Subcutaneous abdominal adipose tissue (tissue), 5 donors: ENCODE measurements around the gene DERL2.
"Not testable (repeated sequence)": the region's sequence is repeated elsewhere in the genome, so short reads cannot be mapped to it uniquely, and the experiment has no call there.

Experiments
- H3K27ac ChIP-seq: one replicate; pipeline ENCODE4 v1.7.0; 2013; ENCODE audit warnings: low read depth, mild to moderate bottlenecking, inconsistent platforms, low read length, moderate library complexity
- H3K27me3 ChIP-seq, 5 donors: one replicate each; pipeline ENCODE4 v1.7.0; 2013; ENCODE audit warnings: low read length in 5 of 5, inconsistent platforms in 1 of 5; ENCODE audit not compliant: control insufficient read depth in 5 of 5, insufficient read depth in 4 of 5
- H3K36me3 ChIP-seq, 5 donors: one replicate each; pipeline ENCODE4 v1.7.0; 2013; ENCODE audit warnings: low read length in 5 of 5; ENCODE audit not compliant: control insufficient read depth in 5 of 5, insufficient read depth in 5 of 5
- H3K4me1 ChIP-seq, 5 donors: one replicate each; pipeline ENCODE4 v1.7.0; 2013; ENCODE audit warnings: low read length in 5 of 5, mild to moderate bottlenecking in 3 of 5, moderate library complexity in 1 of 5; ENCODE audit not compliant: control insufficient read depth in 5 of 5, insufficient read depth in 5 of 5
- H3K4me3 ChIP-seq, 5 donors: one replicate each; pipeline ENCODE4 v1.7.0; 2013; ENCODE audit warnings: low read length in 5 of 5, low read depth in 1 of 5
- H3K9ac ChIP-seq, 5 donors: one replicate each; pipeline ENCODE4 v1.7.0; 2013; ENCODE audit warnings: low read length in 5 of 5, mild to moderate bottlenecking in 4 of 5, moderate library complexity in 3 of 5
- H3K9me3 ChIP-seq, 5 donors: one replicate each; pipeline ENCODE4 v1.7.0; 2013; ENCODE audit warnings: low read length in 5 of 5; ENCODE audit not compliant: control insufficient read depth in 5 of 5
- donor health status: healthy.
- donor health status: healthy.
- donor health status: healthy.
- donor health status: healthy.
- donor health status: healthy.

DERL2 gene

GRCh38 chr17:5439446-5439764 lies 46.6 kb downstream of the DERL2 start:
- peak overlapping the region; percentile 79 for H3K27ac ChIP-seq
- H3K9ac ChIP-seq: peak overlapping the region; percentile 71 to 91 (median 85)

GRCh38 chr17:5438716-5439445 lies 47.1 kb downstream of the DERL2 start, which contains the start of gene C1QBP:
Gene C1QBP (minus strand): TSS chr17:5439155. CDS start chr17:5439073, 82 bp downstream.
- Histone ChIP-seq H3K27me3 (no peaks in the 10 kb centered on the region), H3K4me3 (peak within 1 kb of the TSS; percentile 79 to 94 (median 85)), H3K9me3 (no peaks in the 10 kb centered on the region), H3K9ac (peak within 1 kb of the TSS; percentile 71 to 95 (median 86)), H3K4me1 (peaks cover 0 to 25% (median 18%) of the 10 kb centered on the region in 5 donors), H3K36me3 (peaks cover 4 to 43% (median 24%) of the 10 kb centered on the region in 5 donors), H3K27ac (peak within 1 kb of the TSS; percentile 79)

More at GRCh38 chr17:5439446-5439764, 46.6 kb downstream of the DERL2 start:
- Histone ChIP-seq H3K4me3 (peak overlapping the region; percentile 64 to 94 (median 85)), H3K36me3 (peaks cover 4 to 44% (median 25%) of the 10 kb centered on the region in 5 donors), H3K27me3 (no peaks in the 10 kb centered on the region), H3K4me1 (peaks cover 0 to 22% (median 18%) of the 10 kb centered on the region in 5 donors), H3K9me3 (no peaks in the 10 kb centered on the region)

- Histone ChIP-seq H3K9ac (peak overlapping the region; percentile 69 to 95 (median 86)), H3K27me3 (no peaks in the 10 kb centered on the region), H3K9me3 (no peaks in the 10 kb centered on the region), H3K4me1 (peaks cover 0 to 26% (median 18%) of the 10 kb centered on the region in 5 donors), H3K36me3 (peaks cover 8 to 46% (median 27%) of the 10 kb centered on the region in 5 donors), H3K4me3 (peak overlapping the region; percentile 79 to 94 (median 85)), H3K27ac (peak overlapping the region; percentile 79)
Observed at GRCh38 chr17:5437721-5438317, 48.2 kb downstream of the DERL2 start.

- H3K27ac ChIP-seq, H3K27me3 ChIP-seq, H3K9ac ChIP-seq, H3K9me3 ChIP-seq, H3K4me3 ChIP-seq: not testable (repeated sequence)
- Histone ChIP-seq H3K4me1 (peaks cover 0 to 26% (median 18%) of the 10 kb centered on the region in 5 donors), H3K36me3 (peaks cover 11 to 60% (median 43%) of the 10 kb centered on the region in 5 donors)
Observed at GRCh38 chr17:5435781-5436315, 50.1 kb downstream of the DERL2 start.

GRCh38 chr17:5434984-5435383 lies 51.0 kb downstream of the DERL2 start:
- Histone ChIP-seq H3K4me3 (no peak overlapping the region), H3K27ac (no peak overlapping the region), H3K9me3 (no peaks in the 10 kb centered on the region), H3K4me1 (peaks cover 0 to 26% (median 18%) of the 10 kb centered on the region in 5 donors), H3K27me3 (no peaks in the 10 kb centered on the region), H3K9ac (no peak overlapping the region), H3K36me3 (peaks cover 11 to 68% (median 49%) of the 10 kb centered on the region in 5 donors)

GRCh38 chr17:5431949-5432556 lies 53.9 kb downstream of the DERL2 start:
- no peak overlapping the region for H3K4me3 ChIP-seq
- H3K27me3 ChIP-seq: no peaks in the 10 kb centered on the region
- no peak overlapping the region for H3K27ac ChIP-seq
- H3K36me3 ChIP-seq: peaks cover 23 to 91% (median 72%) of the 10 kb centered on the region in 5 donors
- no peak overlapping the region for H3K9ac ChIP-seq
- H3K9me3 ChIP-seq: no peaks in the 10 kb centered on the region
- peaks cover 0 to 4% (median 0%) of the 10 kb centered on the region in 5 donors for H3K4me1 ChIP-seq

GRCh38 chr17:5431234-5431633 lies 54.7 kb downstream of the DERL2 start:
- not testable (repeated sequence) for H3K4me1 ChIP-seq, H3K9me3 ChIP-seq, H3K9ac ChIP-seq, H3K4me3 ChIP-seq, H3K27ac ChIP-seq, H3K27me3 ChIP-seq
- H3K36me3 ChIP-seq: peaks cover 23 to 88% (median 73%) of the 10 kb centered on the region in 5 donors

GRCh38 chr17:5430413-5430999 lies 55.5 kb downstream of the DERL2 start:
- H3K27me3 ChIP-seq: no peaks in the 10 kb centered on the region
- no peak overlapping the region for H3K9ac ChIP-seq
- no peaks in the 10 kb centered on the region for H3K9me3 ChIP-seq
- peaks cover 0 to 4% (median 0%) of the 10 kb centered on the region in 5 donors for H3K4me1 ChIP-seq
- H3K27ac ChIP-seq: no peak overlapping the region
- peaks cover 22 to 90% (median 80%) of the 10 kb centered on the region in 5 donors for H3K36me3 ChIP-seq
- H3K4me3 ChIP-seq: no peak overlapping the region

- H3K27ac ChIP-seq: no peak overlapping the region
Observed at GRCh38 chr17:5429191-5429887, 56.6 kb downstream of the DERL2 start.

More at GRCh38 chr17:5429191-5429887, 56.6 kb downstream of the DERL2 start:
- H3K9me3 ChIP-seq: no peaks in the 10 kb centered on the region
- H3K36me3 ChIP-seq: peaks cover 29 to 92% (median 82%) of the 10 kb centered on the region in 5 donors
- peaks cover 0 to 4% (median 0%) of the 10 kb centered on the region in 5 donors for H3K4me1 ChIP-seq
- no peak overlapping the region for H3K9ac ChIP-seq
- H3K27me3 ChIP-seq: no peaks in the 10 kb centered on the region
- H3K4me3 ChIP-seq: no peak overlapping the region
